Measurements from ENCODE around the gene PRKCB.

PRKCB gene

GRCh38 chr16:24005577-24005976, 169.8 kb downstream of the PRKCB start:
- no peaks in the 10 kb centered on the region for H3K9me3 ChIP-seq (ENCODE audit: insufficient read depth, low read length)
- no peak overlapping the region for H3K4me2 ChIP-seq (ENCODE audit: low read depth, low read length, poor library complexity, severe bottlenecking)
- H3K36me3 ChIP-seq (ENCODE audit: low read length) = no peaks in the 10 kb centered on the region
- H3K9ac ChIP-seq (ENCODE audit: low read length) = no peak overlapping the region
- H2AFZ ChIP-seq (ENCODE audit: low read depth, low read length, severe bottlenecking) = no peak overlapping the region
- no peaks in the 10 kb centered on the region for H4K20me1 ChIP-seq (ENCODE audit: low read depth, low read length)
- H3K9me2 ChIP-seq (replicated peaks; ENCODE audit: insufficient read depth, low read length) = no peaks in the 10 kb centered on the region
- no peaks in the 10 kb centered on the region for H3K79me2 ChIP-seq (ENCODE audit: insufficient read depth, low read length)
- TF ChIP-seq, protein P1, sequence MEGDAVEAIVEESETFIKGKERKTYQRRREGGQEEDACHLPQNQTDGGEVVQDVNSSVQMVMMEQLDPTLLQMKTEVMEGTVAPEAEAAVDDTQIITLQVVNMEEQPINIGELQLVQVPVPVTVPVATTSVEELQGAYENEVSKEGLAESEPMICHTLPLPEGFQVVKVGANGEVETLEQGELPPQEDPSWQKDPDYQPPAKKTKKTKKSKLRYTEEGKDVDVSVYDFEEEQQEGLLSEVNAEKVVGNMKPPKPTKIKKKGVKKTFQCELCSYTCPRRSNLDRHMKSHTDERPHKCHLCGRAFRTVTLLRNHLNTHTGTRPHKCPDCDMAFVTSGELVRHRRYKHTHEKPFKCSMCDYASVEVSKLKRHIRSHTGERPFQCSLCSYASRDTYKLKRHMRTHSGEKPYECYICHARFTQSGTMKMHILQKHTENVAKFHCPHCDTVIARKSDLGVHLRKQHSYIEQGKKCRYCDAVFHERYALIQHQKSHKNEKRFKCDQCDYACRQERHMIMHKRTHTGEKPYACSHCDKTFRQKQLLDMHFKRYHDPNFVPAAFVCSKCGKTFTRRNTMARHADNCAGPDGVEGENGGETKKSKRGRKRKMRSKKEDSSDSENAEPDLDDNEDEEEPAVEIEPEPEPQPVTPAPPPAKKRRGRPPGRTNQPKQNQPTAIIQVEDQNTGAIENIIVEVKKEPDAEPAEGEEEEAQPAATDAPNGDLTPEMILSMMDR (IDR thresholded peaks at IDR 0.05; ENCODE audit: insufficient read depth, low read length, poor library complexity, severe bottlenecking) = no peak
- TF ChIP-seq EZH2phosphoT487 (conservative IDR thresholded peaks at IDR 0.05; ENCODE audit: low read length) = no peak
- H3K4me3 ChIP-seq (ENCODE audit: insufficient read depth, low read length, poor library complexity, severe bottlenecking) = no peak overlapping the region
- H3K27ac ChIP-seq (ENCODE audit: low read depth, low read length) = no peak overlapping the region
- H3K27me3 ChIP-seq (ENCODE audit: low read length) = no peaks in the 10 kb centered on the region
- no peaks in the 10 kb centered on the region for H3F3A ChIP-seq (ENCODE audit: insufficient read depth)

- H3K27me3 ChIP-seq (ENCODE audit: low read length) = no peaks in the 10 kb centered on the region
- no peak for TF ChIP-seq EZH2phosphoT487 (conservative IDR thresholded peaks at IDR 0.05; ENCODE audit: low read length)
- TF ChIP-seq, protein P1 (IDR thresholded peaks at IDR 0.05; ENCODE audit: insufficient read depth, low read length, poor library complexity, severe bottlenecking) = no peak
- H3K27ac ChIP-seq (ENCODE audit: low read depth, low read length) = no peak overlapping the region
- H3K9me3 ChIP-seq (ENCODE audit: insufficient read depth, low read length) = no peaks in the 10 kb centered on the region
- H3K4me3 ChIP-seq (ENCODE audit: insufficient read depth, low read length, poor library complexity, severe bottlenecking) = no peak overlapping the region
- H3K4me2 ChIP-seq (ENCODE audit: low read depth, low read length, poor library complexity, severe bottlenecking) = no peak overlapping the region
- H3K36me3 ChIP-seq (ENCODE audit: low read length) = no peaks in the 10 kb centered on the region
- no peaks in the 10 kb centered on the region for H3K79me2 ChIP-seq (ENCODE audit: insufficient read depth, low read length)
- no peaks in the 10 kb centered on the region for H3F3A ChIP-seq (ENCODE audit: insufficient read depth)
- no peak overlapping the region for H3K9ac ChIP-seq (ENCODE audit: low read length)
- no peak overlapping the region for H2AFZ ChIP-seq (ENCODE audit: low read depth, low read length, severe bottlenecking)
- H3K9me2 ChIP-seq (replicated peaks; ENCODE audit: insufficient read depth, low read length) = no peaks in the 10 kb centered on the region
- H4K20me1 ChIP-seq (ENCODE audit: low read depth, low read length) = no peaks in the 10 kb centered on the region
Observed at GRCh38 chr16:24007391-24007790, 171.6 kb downstream of the PRKCB start.

GRCh38 chr16:24007934-24008333, 172.2 kb downstream of the PRKCB start:
- no peak overlapping the region for H3K4me3 ChIP-seq (ENCODE audit: insufficient read depth, low read length, poor library complexity, severe bottlenecking)
- no peak overlapping the region for H3K27ac ChIP-seq (ENCODE audit: low read depth, low read length)
- no peak overlapping the region for H3K9ac ChIP-seq (ENCODE audit: low read length)
- no peaks in the 10 kb centered on the region for H3F3A ChIP-seq (ENCODE audit: insufficient read depth)
- H3K4me2 ChIP-seq (ENCODE audit: low read depth, low read length, poor library complexity, severe bottlenecking) = no peak overlapping the region
- TF ChIP-seq, protein P1 (IDR thresholded peaks at IDR 0.05; ENCODE audit: insufficient read depth, low read length, poor library complexity, severe bottlenecking) = no peak
- TF ChIP-seq EZH2phosphoT487 (conservative IDR thresholded peaks at IDR 0.05; ENCODE audit: low read length) = no peak
- H4K20me1 ChIP-seq (ENCODE audit: low read depth, low read length) = no peaks in the 10 kb centered on the region
- H3K9me3 ChIP-seq (ENCODE audit: insufficient read depth, low read length) = no peaks in the 10 kb centered on the region
- H2AFZ ChIP-seq (ENCODE audit: low read depth, low read length, severe bottlenecking) = no peak overlapping the region
- no peaks in the 10 kb centered on the region for H3K27me3 ChIP-seq (ENCODE audit: low read length)
- H3K36me3 ChIP-seq (ENCODE audit: low read length) = no peaks in the 10 kb centered on the region
- H3K9me2 ChIP-seq (replicated peaks; ENCODE audit: insufficient read depth, low read length) = no peaks in the 10 kb centered on the region
- H3K79me2 ChIP-seq (ENCODE audit: insufficient read depth, low read length) = no peaks in the 10 kb centered on the region

Data from SU-DHL-6 (cell line).